Middle frontal gyrus (tissue), 1 donor: ENCODE results near the gene RANBP2.
"Not testable (repeated sequence)": the region's sequence is repeated elsewhere in the genome, so short reads cannot be mapped to it uniquely, and the experiment has no call there.

Source experiments
- DNase-seq: peaks from one replicate; pipeline ENCODE4 v3.0.0-alpha.2; 2015; ENCODE audit warnings: low spot score; ENCODE audit errors: extremely low spot score

The RANBP2 gene

DNA sequence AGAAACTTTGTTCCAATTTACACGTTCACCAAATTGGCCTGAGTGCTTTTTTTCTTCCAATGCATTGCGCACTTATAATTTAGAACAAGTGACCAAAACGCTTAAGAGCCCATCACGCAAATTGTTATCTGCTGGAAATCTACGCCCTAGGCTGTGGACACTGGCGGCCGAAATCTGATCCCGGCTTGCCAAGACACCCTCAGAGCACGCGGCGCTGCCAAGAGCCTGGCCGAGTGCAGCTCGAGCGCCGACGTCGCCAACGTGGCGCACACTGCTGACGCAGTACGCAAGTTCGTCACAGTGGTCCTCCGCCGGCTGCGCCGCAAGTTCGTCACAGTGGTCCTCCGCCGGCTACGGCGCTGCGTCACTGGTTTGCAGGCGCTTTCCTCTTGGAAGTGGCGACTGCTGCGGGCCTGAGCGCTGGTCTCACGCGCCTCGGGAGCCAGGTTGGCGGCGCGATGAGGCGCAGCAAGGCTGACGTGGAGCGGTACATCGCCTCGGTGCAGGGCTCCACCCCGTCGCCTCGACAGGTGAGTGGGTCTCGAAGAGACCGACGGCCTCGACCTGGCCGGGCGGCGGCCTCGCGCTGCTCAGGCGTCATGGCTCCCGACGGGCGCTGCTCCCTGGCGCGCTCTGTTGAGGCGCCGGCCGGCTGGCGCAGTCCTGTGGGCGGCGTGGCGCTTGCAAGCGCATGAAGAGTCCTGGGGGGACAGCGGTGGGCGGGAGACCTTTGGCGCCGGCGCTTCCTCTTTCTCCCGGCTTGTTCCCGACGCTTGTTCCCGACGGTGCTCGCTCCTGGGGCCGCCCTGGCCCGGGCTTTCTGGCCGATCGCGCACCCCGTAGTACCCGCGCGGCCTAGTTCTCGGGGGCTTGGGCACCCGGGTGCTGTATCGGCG, at the start of gene RANBP2:
Gene RANBP2, plus strand, starts transcription at position 334 of the 896 bp plus-strand sequence. Its CDS starts 125 bp downstream, at position 459.
- peak; percentile 93 for DNase-seq

DNA sequence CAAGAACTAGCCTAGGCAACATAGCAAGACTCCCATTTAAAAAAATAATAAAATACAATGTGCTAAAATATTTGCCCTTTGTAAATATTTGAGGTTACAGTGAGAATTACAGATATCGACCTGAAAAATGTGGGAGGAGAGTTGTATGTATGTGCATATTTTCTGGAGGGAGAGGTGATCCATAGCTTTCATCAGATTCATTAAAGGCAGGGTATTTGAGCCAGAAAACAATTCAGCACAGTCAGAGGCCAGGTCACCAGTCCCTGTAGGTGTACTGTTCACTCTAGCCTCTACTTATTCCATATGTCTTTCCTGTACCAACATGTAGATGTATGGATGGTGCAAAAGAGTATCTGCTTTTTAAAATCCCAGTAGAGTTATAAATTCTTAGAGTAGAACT, 49.0 kb upstream of the RANBP2 start:
- DNase-seq: not testable (repeated sequence)

DNA sequence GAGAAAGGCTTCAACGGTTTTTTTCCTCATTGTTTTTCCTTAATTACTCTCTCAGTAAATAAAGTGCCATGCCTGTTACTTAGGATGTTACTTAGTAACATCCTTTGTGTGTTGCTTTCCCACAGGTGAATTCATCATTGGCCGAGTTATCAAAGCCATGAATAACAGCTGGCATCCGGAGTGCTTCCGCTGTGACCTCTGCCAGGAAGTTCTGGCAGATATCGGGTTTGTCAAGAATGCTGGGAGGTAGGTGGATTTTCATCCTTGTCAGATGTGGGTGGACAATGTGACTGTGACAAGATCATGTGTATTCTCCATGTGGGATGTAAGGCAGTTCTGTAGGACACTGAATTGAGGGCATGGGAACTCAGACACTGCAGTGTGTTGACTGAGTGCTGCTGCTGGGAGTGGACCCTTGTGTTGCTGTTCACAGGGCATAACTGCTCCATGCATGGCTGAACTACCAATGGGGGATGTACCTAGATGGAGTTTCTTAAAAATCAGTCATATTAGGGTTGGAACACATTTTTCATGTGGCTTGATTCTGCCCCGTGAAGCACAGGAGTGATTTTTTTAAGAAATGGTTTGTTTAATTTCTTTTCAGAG, 47.0 kb upstream of the RANBP2 start:
- not testable (repeated sequence) for DNase-seq

DNA sequence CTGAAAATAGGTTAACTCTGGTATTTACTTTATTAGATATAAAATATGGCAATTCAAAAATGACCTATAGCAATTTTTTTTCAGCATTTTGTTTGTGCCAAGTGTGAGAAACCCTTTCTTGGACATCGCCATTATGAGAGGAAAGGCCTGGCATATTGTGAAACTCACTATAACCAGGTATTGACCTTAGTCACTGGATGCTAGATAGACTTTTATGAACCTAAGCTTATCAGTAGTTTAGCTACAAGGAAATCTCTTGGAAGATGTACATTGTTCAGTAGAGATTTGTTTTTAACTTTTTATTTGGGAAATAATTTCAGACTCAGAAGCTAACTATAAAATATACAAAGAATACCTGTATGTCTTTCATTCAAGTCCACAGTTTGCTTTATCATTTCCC, 42.8 kb upstream of the RANBP2 start:
- not testable (repeated sequence) for DNase-seq

DNA sequence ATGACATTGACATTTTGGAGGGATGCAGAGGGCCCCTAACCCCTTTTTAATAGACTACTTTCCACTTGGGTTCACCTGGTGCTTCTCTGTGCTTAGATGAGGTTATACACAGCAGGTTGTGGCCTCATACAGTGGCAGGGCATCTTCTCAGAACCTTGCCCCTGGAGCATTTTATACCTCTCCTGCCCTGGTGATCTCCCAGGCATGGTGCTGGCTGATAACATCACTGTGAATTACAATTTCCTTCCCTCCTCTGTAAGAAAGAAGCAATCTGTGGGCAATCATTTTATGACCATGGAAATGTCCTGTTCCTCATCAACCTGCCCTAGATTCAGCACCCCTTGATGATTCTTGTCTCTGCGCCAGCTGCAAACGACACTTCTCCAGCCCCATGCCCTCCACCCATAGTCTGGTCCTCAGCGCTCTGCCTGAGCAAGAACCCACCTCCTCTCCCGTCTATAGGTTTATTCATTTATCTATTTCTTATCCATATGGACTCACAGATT, 42.0 kb upstream of the RANBP2 start:
- DNase-seq: not testable (repeated sequence)

- not testable (repeated sequence) for DNase-seq
Observed at GRCh38 chr2:108678198-108678651, 41.1 kb upstream of the RANBP2 start.

DNA sequence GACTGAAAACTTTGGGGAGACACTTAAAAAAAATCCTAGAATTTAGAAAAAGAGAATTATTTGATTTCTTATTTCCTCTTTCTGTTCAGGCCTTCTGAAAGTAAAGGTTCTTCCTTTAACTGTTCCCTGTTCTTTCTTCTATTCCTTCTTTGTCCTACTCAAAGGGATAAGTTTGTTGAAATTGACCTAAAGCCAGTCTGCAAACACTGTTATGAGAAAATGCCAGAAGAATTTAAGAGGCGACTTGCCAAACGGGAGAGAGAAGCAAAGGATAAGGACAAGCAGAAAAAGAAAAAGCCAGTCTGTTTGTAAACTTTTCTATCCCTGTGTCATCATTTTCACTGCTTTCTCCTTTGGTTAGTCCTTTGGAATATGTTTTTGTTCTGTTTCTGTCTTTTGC, 38.5 kb upstream of the RANBP2 start:
- not testable (repeated sequence) for DNase-seq

DNA sequence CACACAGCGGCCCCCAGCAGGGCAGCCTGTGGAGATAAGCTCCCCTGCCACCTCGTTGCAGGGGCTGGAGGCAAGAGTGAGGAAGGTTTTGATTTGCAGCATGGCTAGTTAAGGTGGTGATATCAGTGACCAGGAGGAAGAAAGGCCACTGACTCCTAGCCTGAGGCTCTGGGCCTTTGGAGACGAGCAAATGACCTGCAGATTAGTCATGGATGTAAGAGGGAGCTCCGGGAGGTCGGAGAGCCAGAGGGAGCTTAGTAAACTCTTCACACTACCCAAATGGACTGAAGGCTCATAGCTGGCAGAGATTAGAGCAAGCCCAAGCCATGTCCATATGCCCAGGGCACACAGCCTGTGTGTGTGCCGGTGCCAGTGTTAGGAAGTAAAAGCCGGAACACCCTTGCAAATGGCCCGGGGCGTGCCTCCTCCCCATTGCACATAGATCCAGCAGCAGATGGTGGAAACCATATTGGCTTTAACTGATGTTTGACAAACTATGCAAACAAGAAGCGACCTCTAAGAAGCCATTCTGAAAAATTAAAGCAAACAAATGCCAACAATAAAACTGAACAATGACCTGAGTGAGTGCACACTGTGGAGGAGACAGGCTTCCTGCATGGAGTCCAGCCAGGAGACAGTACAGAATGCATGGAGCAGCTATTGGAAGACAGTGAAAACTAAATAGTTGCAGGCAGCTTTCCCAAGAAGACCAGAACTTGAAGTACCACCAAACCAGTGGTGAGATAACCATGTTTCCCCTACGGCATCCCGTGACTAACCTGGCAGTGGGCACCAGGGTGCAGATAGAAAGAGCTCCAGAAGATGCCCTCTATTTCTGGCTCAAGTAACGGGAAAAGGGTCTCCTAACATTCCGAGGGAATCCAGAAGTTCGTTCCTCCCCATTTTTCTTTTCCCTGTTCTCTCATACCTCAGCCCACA, 30.2 kb upstream of the RANBP2 start:
- DNase-seq: not testable (repeated sequence)

DNA sequence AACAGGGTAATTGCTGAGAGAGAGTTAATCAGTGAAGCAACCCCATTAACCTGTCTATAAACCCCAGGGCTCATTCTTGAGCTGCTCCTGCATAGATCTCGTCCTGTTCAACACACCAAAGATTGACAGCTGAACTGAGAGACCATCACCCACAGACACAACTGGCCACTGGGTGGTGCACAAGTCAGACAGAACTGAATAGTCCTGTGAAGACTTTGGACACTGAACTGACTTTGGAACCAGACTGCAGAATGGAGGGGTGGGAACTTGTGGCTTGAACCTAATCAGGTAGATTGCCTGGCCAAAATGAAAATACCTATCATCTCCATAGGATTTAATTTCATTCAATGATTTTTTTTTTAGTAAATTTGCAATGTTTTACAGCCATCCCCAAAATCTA, 29.3 kb upstream of the RANBP2 start:
- not testable (repeated sequence) for DNase-seq

- DNase-seq: no peak
Observed at GRCh38 chr2:108691447-108691846, 27.8 kb upstream of the RANBP2 start.

- no peak for DNase-seq
Observed at GRCh38 chr2:108701208-108701607, 18.1 kb upstream of the RANBP2 start.

- no peak for DNase-seq
Observed at GRCh38 chr2:108701806-108702205, 17.5 kb upstream of the RANBP2 start.

DNA sequence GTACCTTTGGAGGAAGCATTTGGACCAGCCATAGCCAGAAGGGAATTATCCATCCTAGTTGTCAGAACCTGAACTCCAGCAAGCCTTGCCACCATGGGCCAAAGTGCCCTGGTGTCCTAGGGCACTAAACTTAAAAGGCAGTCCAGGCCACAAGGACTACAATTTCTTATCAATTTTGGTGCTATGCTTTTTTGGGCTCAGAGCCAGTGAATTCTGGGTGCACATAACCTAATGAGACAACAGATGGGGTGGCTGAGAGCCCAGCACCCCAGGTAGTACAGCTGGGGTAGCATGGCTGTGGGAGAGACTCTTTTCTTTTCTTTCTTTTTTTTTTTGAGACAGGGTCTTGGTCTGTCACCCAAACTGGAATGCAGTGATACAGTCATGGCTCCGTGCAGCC, 14.4 kb upstream of the RANBP2 start:
- DNase-seq: no peak

DNA sequence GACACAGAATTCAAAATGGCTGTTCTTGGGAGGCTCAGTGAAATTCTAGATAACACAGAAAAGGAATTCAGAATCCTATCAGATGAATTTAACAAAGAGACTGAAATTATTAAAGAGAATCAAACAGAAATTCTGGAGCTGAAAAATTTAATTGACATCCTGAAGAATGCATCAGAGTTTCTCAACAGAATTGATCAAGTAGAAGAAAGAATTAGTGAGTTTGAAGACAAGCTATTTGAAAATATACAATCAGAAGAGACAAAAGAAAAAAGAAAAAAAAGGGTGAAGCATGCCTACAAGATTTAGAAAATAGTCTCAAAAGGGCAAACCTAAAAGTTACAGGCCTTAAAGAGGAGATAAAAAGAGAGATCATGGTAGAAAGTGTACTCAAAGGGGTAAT, 12.0 kb upstream of the RANBP2 start:
- no peak for DNase-seq

- not testable (repeated sequence) for DNase-seq
Observed at GRCh38 chr2:108716971-108717370, 2.3 kb upstream of the RANBP2 start.

- DNase-seq: not testable (repeated sequence)
Observed at GRCh38 chr2:108726048-108726447, 6.8 kb downstream of the RANBP2 start.

DNA sequence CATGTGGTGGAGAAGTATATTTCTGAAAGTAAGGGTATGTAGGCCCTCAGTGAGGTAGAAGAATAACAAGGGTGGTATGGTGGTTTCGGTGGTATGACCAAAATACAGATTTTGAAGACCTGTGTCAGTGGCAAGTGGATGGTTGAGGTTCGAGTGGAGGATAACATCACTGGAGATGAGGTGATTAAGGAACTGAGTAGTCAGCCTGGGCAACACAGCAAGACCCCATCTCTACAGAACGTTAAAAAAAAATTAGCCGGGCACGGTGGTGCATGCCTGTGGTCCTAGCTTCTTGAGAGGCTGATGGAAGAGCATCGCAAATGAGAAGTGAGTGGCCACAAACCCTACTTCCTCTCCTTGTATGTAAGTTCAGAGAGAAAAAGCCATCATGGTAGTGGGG, 15.4 kb downstream of the RANBP2 start:
- not testable (repeated sequence) for DNase-seq

DNA sequence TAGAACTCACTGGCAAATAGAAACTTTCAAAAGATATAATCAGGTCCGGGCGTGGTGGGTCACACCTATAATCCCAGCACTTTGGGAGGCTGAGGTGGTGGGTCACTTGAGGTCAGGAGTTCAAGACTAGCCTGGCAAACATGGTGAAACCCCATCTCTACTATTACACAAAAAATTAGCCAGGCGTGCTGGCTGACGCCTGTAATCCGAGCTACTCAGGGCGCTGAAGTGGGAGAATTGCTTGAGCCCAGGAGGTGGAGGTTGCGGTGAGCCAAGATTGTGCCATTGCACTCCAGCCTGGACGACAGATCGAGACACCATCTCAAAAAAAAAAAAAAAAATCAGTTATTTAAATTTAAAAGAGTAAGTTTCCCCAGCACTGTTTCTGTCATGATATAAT, 38.7 kb downstream of the RANBP2 start:
- DNase-seq: not testable (repeated sequence)

DNA sequence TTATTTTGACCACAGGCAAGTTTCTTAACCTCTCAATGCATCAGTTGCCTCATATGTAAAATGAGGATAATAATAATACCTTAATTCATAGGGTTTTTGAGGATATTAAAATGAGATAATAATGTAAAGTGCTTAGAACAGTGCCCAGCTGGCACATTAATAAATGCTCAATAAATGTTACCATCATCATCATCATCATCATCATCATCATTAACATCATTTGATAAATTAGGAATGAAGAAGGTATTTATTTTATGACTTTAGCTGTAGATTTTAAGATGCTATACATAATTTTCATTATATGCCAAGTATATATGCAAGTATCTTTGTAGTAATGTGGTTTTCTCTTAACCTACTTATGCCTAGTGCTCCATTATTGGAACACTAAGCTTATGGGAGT, 43.3 kb downstream of the RANBP2 start:
- not testable (repeated sequence) for DNase-seq

DNA sequence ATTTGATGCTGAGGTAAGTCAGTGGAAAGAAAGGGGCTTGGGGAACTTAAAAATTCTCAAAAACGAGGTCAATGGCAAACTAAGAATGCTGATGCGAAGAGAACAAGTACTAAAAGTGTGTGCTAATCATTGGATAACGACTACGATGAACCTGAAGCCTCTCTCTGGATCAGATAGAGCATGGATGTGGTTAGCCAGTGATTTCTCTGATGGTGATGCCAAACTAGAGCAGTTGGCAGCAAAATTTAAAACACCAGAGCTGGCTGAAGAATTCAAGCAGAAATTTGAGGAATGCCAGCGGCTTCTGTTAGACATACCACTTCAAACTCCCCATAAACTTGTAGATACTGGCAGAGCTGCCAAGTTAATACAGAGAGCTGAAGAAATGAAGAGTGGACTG, 47.4 kb downstream of the RANBP2 start:
- not testable (repeated sequence) for DNase-seq

- DNase-seq: not testable (repeated sequence)
Observed at GRCh38 chr2:108767859-108768258, 48.6 kb downstream of the RANBP2 start.
